Measurements from ENCODE around the gene PIK3C2G.

DNA sequence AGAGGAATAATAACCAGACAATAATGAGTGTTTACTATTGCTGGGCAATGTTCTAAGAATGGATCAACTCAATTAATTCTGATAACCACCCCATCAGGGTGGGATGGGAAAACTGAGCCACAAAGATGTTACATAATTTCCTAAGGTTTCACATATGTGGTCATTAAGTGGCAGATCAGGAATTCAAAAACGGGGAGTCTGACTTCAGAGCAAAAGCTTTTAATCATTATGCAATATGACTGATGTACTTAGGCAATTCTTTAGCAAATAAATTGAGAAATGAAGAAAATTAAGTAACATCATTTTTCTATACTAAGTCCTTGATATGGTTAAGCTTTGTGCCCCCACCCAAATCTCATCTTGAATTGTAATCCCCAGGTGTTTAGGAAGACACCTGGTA lies 423.1 kb downstream of the PIK3C2G start:
- TF ChIP-seq, protein P1, sequence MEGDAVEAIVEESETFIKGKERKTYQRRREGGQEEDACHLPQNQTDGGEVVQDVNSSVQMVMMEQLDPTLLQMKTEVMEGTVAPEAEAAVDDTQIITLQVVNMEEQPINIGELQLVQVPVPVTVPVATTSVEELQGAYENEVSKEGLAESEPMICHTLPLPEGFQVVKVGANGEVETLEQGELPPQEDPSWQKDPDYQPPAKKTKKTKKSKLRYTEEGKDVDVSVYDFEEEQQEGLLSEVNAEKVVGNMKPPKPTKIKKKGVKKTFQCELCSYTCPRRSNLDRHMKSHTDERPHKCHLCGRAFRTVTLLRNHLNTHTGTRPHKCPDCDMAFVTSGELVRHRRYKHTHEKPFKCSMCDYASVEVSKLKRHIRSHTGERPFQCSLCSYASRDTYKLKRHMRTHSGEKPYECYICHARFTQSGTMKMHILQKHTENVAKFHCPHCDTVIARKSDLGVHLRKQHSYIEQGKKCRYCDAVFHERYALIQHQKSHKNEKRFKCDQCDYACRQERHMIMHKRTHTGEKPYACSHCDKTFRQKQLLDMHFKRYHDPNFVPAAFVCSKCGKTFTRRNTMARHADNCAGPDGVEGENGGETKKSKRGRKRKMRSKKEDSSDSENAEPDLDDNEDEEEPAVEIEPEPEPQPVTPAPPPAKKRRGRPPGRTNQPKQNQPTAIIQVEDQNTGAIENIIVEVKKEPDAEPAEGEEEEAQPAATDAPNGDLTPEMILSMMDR (IDR thresholded peaks at IDR 0.05), result no peak
- no peak for TF ChIP-seq GABPA (IDR thresholded peaks at IDR 0.05; ENCODE audit: low read depth)
- TF ChIP-seq, protein P2, sequence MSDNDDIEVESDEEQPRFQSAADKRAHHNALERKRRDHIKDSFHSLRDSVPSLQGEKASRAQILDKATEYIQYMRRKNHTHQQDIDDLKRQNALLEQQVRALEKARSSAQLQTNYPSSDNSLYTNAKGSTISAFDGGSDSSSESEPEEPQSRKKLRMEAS (IDR thresholded peaks at IDR 0.05; ENCODE audit: low read depth), result no peak
- TF ChIP-seq YY1 (IDR thresholded peaks at IDR 0.05; ENCODE audit: low read depth), result no peak
- no peak for TF ChIP-seq TAF1 (IDR thresholded peaks at IDR 0.05; ENCODE audit: borderline replicate concordance, low read depth, low read length)
- TF ChIP-seq, protein P3, sequence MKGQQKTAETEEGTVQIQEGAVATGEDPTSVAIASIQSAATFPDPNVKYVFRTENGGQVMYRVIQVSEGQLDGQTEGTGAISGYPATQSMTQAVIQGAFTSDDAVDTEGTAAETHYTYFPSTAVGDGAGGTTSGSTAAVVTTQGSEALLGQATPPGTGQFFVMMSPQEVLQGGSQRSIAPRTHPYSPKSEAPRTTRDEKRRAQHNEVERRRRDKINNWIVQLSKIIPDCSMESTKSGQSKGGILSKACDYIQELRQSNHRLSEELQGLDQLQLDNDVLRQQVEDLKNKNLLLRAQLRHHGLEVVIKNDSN (IDR thresholded peaks at IDR 0.05; ENCODE audit: borderline replicate concordance, low read depth), result no peak
- TF ChIP-seq EP300 (IDR thresholded peaks at IDR 0.05; ENCODE audit: borderline replicate concordance in 1 of 2, low read depth in 1 of 2, low read length in 1 of 2), result no peak
- TF ChIP-seq RCOR1 (IDR thresholded peaks at IDR 0.05; ENCODE audit: low read length), result no peak
- no peak for TF ChIP-seq MEF2A (IDR thresholded peaks at IDR 0.05; ENCODE audit: borderline replicate concordance, low read depth)
- no peak for TF ChIP-seq NFIC (IDR thresholded peaks at IDR 0.05; ENCODE audit: borderline replicate concordance)
- TF ChIP-seq JUND (IDR thresholded peaks at IDR 0.05), result no peak
- no peak for TF ChIP-seq SIN3A (IDR thresholded peaks at IDR 0.05; ENCODE audit: borderline replicate concordance, low read depth, low read length)

Measured in SK-N-SH (cell line).